Measurements from ENCODE around the gene ETFA.
A peak's percentile ranks its signal among the peaks of the same experiment; 100 is the strongest.

Gene ETFA

DNA sequence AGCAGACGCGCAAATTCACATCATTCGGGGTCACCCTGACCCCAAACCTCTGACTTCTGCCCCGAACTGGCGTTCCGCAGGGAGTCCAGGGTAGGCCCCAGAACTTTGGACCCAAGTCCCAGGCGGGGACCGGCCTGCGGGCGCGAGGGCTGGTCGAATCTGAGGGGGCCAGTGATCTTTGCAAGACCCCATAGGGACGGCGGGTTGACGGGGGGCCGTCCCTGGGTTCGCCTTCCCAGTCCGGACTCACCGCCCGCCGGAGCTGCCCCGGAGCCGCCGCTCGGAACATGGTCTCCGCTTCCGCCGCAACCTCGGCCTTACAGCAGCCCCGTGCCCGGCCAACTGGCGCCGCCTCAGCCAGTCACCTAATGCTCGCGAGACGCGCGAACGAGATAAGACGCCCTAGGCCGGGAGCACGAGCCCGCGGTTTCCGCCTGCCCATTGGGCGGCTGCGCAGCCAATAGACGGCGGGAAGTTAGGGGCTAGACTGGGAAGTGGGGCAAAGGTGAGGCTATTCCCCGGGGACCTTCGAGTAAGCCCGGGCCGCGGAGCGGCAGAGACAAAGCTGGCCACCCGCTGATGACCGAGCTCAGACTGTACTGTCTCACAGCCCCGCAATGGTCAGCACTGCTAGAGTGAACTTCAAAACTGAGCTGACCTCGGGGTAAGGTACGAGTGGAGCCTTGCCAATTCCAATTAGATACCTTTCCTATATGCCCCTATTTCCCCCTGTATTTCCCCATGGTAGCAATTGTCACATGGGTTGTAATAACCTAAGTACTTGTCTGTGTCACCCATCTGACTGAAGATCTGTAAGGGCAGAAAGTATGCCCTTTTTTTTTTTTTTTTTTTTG lies at the start of gene ETFA (continued):
- TF ChIP-seq ZBTB49 (tag by site-specific recombination; IDR thresholded peaks at IDR 0.05; ENCODE audit: low read depth) (no peak), ZNF311 (tag by site-specific recombination; IDR thresholded peaks at IDR 0.05; ENCODE audit: borderline replicate concordance) (no peak), ZNF146 (tag by site-specific recombination; IDR thresholded peaks at IDR 0.05) (no peak), ZFP37 (tag by site-specific recombination; IDR thresholded peaks at IDR 0.05) (peak; percentile 93), SETDB1 (IDR thresholded peaks at IDR 0.05; ENCODE audit: insufficient read length, low read length) (no peak), SP3 (tag by site-specific recombination; IDR thresholded peaks at IDR 0.05) (peak; percentile 52), ZBTB20 (tag by site-specific recombination; IDR thresholded peaks at IDR 0.05) (peak; percentile 62; the same call in 1 of the 2 replicates), ZNF133 (tag by site-specific recombination; IDR thresholded peaks at IDR 0.05) (no peak), ZSCAN30 (tag by site-specific recombination; IDR thresholded peaks at IDR 0.05) (peak; percentile 46; the same call in 1 of the 2 replicates), ZNF354C (tag by site-specific recombination; IDR thresholded peaks at IDR 0.05; ENCODE audit: borderline replicate concordance, low read depth) (no peak), ZNF155 (tag by site-specific recombination; IDR thresholded peaks at IDR 0.05) (no peak), ZNF639 (tag by site-specific recombination; IDR thresholded peaks at IDR 0.05) (peak; percentile 15; the same call in 1 of the 2 replicates), OSR2 (tag by site-specific recombination; IDR thresholded peaks at IDR 0.05) (no peak; the same call in 1 of the 2 replicates), WT1 (tag by site-specific recombination; IDR thresholded peaks at IDR 0.05) (peak; percentile 55), ZFP3 (tag by site-specific recombination; IDR thresholded peaks at IDR 0.05; ENCODE audit: low read depth) (no peak), ZNF202 (tag by site-specific recombination; IDR thresholded peaks at IDR 0.05; ENCODE audit: borderline replicate concordance) (no peak), ZNF530 (tag by site-specific recombination; IDR thresholded peaks at IDR 0.05; ENCODE audit: low read depth) (no peak), ZBTB7A (tag by site-specific recombination; IDR thresholded peaks at IDR 0.05; ENCODE audit: low read depth) (0 out of 2 replicates have a peak, but pooled peaks have one; percentile 54), ZNF169 (tag by site-specific recombination; IDR thresholded peaks at IDR 0.05) (no peak), ZNF114 (tag by site-specific recombination; IDR thresholded peaks at IDR 0.05) (no peak), FEZF1 (tag by site-specific recombination; IDR thresholded peaks at IDR 0.05) (peak; percentile 12; the same call in 1 of the 2 replicates), ZNF266 (tag by site-specific recombination; IDR thresholded peaks at IDR 0.05; ENCODE audit: low read depth) (0 out of 2 replicates have a peak, but pooled peaks have one; percentile 19), ZNF707 (tag by site-specific recombination; IDR thresholded peaks at IDR 0.05) (no peak), ZNF157 (tag by site-specific recombination; IDR thresholded peaks at IDR 0.05) (no peak), TCF7L2 (IDR thresholded peaks at IDR 0.05; ENCODE audit: borderline replicate concordance, low read depth, low read length) (no peak), ZNF610 (tag by site-specific recombination; IDR thresholded peaks at IDR 0.05; ENCODE audit: borderline replicate concordance) (peak; percentile 95), ZNF704 (tag by site-specific recombination; IDR thresholded peaks at IDR 0.05) (no peak), SP2 (tag by site-specific recombination; IDR thresholded peaks at IDR 0.05) (peak; percentile 87)
- TF ChIP-seq, protein P1, sequence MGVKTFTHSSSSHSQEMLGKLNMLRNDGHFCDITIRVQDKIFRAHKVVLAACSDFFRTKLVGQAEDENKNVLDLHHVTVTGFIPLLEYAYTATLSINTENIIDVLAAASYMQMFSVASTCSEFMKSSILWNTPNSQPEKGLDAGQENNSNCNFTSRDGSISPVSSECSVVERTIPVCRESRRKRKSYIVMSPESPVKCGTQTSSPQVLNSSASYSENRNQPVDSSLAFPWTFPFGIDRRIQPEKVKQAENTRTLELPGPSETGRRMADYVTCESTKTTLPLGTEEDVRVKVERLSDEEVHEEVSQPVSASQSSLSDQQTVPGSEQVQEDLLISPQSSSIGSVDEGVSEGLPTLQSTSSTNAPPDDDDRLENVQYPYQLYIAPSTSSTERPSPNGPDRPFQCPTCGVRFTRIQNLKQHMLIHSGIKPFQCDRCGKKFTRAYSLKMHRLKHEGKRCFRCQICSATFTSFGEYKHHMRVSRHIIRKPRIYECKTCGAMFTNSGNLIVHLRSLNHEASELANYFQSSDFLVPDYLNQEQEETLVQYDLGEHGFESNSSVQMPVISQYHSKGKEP (tag by site-specific recombination; IDR thresholded peaks at IDR 0.05): 0 out of 2 replicates have a peak, but pooled peaks have one; percentile 5
- TF ChIP-seq, protein P2, sequence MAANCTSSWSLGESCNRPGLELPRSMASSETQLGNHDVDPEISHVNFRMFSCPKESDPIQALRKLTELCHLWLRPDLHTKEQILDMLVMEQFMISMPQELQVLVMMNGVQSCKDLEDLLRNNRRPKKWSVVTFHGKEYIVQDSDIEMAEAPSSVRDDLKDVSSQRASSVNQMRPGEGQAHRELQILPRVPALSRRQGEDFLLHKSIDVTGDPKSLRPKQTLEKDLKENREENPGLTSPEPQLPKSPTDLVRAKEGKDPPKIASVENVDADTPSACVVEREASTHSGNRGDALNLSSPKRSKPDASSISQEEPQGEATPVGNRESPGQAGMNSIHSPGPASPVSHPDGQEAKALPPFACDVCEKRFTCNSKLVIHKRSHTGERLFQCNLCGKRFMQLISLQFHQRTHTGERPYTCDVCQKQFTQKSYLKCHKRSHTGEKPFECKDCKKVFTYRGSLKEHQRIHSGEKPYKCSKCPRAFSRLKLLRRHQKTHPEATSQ (tag by site-specific recombination; IDR thresholded peaks at IDR 0.05): peak; percentile 46; the same call in 1 of the 2 replicates

All from HEK293 (cell line).